Neural cell (in vitro differentiated cells): ENCODE results near the gene ABHD5. TPM values are rescaled to one million over a fixed set of nuclear protein-coding genes. Genes with fewer than 3 reads are reported as not detected.

Source experiments
- H2AFZ ChIP-seq: fragments of 200-600, 300-800 bp; sonication (generic), shearing (Covaris generic); 2 replicates; pipeline ENCODE4 v1.6.0; 2014; ENCODE audit warnings: low read depth, mild to moderate bottlenecking, antibody characterized with exemption, low read length, moderate library complexity
- H3F3A ChIP-seq: fragments of 200-600 bp; shearing (Covaris generic); 2 replicates; pipeline ENCODE4 v1.6.1; 2016; ENCODE audit warnings: mild to moderate bottlenecking, moderate library complexity, mixed read lengths, antibody characterized with exemption, low read length; ENCODE audit not compliant: insufficient read depth, poor library complexity, severe bottlenecking
- H3K27ac ChIP-seq: fragments of 200-600, 300-800 bp; sonication (generic), shearing (Covaris generic); 2 replicates; pipeline ENCODE4 v1.5.1; 2014; ENCODE audit warnings: mild to moderate bottlenecking, low read length, moderate library complexity
- H3K27me3 ChIP-seq: fragments of 300-800, 200-600 bp; sonication (generic), shearing (Covaris generic); 2 replicates; pipeline ENCODE4 v1.6.0; 2014; ENCODE audit warnings: mild to moderate bottlenecking, low read depth, low read length, moderate library complexity; ENCODE audit not compliant: insufficient read depth
- H3K36me3 ChIP-seq: fragments of 300-800, 200-600 bp; sonication (generic), shearing (Covaris generic); 2 replicates; pipeline ENCODE4 v1.5.1; 2014; ENCODE audit warnings: mild to moderate bottlenecking, antibody characterized with exemption, low read length, moderate library complexity; ENCODE audit not compliant: insufficient read depth
- H3K4me2 ChIP-seq: fragments of 300-800, 200-600 bp; sonication (generic), shearing (Covaris generic); 2 replicates; pipeline ENCODE4 v1.6.0; 2014; ENCODE audit warnings: mild to moderate bottlenecking, low read length
- H3K4me3 ChIP-seq: fragments of 300-800, 200-600 bp; sonication (generic), shearing (Covaris generic); 2 replicates; pipeline ENCODE4 v1.5.1; 2014; ENCODE audit warnings: mild to moderate bottlenecking, low read length, moderate library complexity
- H3K79me2 ChIP-seq: fragments of 200-600 bp; shearing (Covaris generic); replicated peaks from 2 replicates; pipeline ENCODE4 v1.6.0; 2014; ENCODE audit warnings: mild to moderate bottlenecking, low read length, moderate library complexity; ENCODE audit not compliant: insufficient read depth
- H3K9ac ChIP-seq: fragments of 300-800, 200-600 bp; sonication (generic), shearing (Covaris generic); 2 replicates; pipeline ENCODE4 v1.6.1; 2016; ENCODE audit warnings: mild to moderate bottlenecking, low read length, mixed read lengths
- H3K9me2 ChIP-seq: fragments of 200-600 bp; shearing (Covaris generic); 2 replicates; pipeline ENCODE4 v1.6.1; 2016; ENCODE audit warnings: mild to moderate bottlenecking, low read length, mixed read lengths; ENCODE audit not compliant: insufficient read depth
- H3K9me3 ChIP-seq: fragments of 200-600, 300-800 bp; sonication (generic), shearing (Covaris generic); 2 replicates; pipeline ENCODE4 v1.6.1; 2016; ENCODE audit warnings: mild to moderate bottlenecking, mixed run types, low read length, moderate library complexity, mixed read lengths
- H4K20me1 ChIP-seq: fragments of 200-600 bp; shearing (Covaris generic); 2 replicates; pipeline ENCODE4 v1.6.1; 2016; ENCODE audit warnings: mild to moderate bottlenecking, mixed run types; ENCODE audit not compliant: insufficient read depth
- CTCF ChIP-seq: fragments of 450-650 bp; IDR thresholded peaks from 2 replicates; pipeline ENCODE4 v1.5.1; 2014; ENCODE audit warnings: antibody characterized with exemption, mild to moderate bottlenecking, moderate library complexity; ENCODE audit not compliant: poor library complexity, severe bottlenecking
- EP300 ChIP-seq: fragments of 450-650 bp; conservative IDR thresholded peaks from 2 replicates; pipeline ENCODE4 v1.6.1; 2014; ENCODE audit warnings: antibody characterized with exemption, mild to moderate bottlenecking, moderate library complexity; ENCODE audit not compliant: poor library complexity, severe bottlenecking
- EZH2 ChIP-seq: fragments of 200-600, 300-800 bp; shearing (Covaris generic), sonication (generic); IDR thresholded peaks from 2 replicates; pipeline ENCODE4 v1.6.1; 2014; ENCODE audit warnings: antibody characterized with exemption, low read length, borderline replicate concordance, mild to moderate bottlenecking; ENCODE audit not compliant: insufficient read depth, poor library complexity, severe bottlenecking
- MXI1 ChIP-seq: fragments of 450-650 bp; conservative IDR thresholded peaks from 2 replicates; pipeline ENCODE4 v1.6.1; 2014; ENCODE audit warnings: antibody characterized with exemption, mild to moderate bottlenecking; ENCODE audit not compliant: poor library complexity, severe bottlenecking
- POLR2AphosphoS5 ChIP-seq: IDR thresholded peaks from 2 replicates; pipeline ENCODE4 v1.6.1; 2012
- RAD21 ChIP-seq: fragments of 450-650 bp; conservative IDR thresholded peaks from 2 replicates; pipeline ENCODE4 v1.6.1; 2014; ENCODE audit warnings: antibody characterized with exemption, mild to moderate bottlenecking, moderate library complexity
- REST ChIP-seq: IDR thresholded peaks from 2 replicates; pipeline ENCODE4 v1.6.1; 2012; ENCODE audit warnings: borderline replicate concordance
- SMC3 ChIP-seq: fragments of 450-650 bp; conservative IDR thresholded peaks from 2 replicates; pipeline ENCODE4 v1.6.1; 2014; ENCODE audit warnings: antibody characterized with exemption, mild to moderate bottlenecking, moderate library complexity; ENCODE audit not compliant: poor library complexity
- TAF1 ChIP-seq: IDR thresholded peaks from 2 replicates; pipeline ENCODE4 v1.6.1; 2012; ENCODE audit warnings: low read depth
- polyA plus RNA-seq: library from polyadenylated mRNA; depleted of rRNA; stranded (reverse); fragments of >200 nt; gene quantifications from 2 replicates; pipeline ENCODE4 v1.2.3, GENCODE V29; 2014

The ABHD5 gene
- polyA plus RNA-seq, 1 donor from 2014 or later: 26.6 TPM

GRCh38 chr3:43765521-43765971 lies 74.8 kb downstream of the ABHD5 start:
- Histone ChIP-seq H3K36me3 (no peaks in the 10 kb centered on the region), H3F3A (no peaks in the 10 kb centered on the region), H3K79me2 (no peaks in the 10 kb centered on the region), H4K20me1 (no peaks in the 10 kb centered on the region), H3K4me3 (no peak overlapping the region), H3K9me2 (no peaks in the 10 kb centered on the region), H3K9me3 (no peaks in the 10 kb centered on the region), H2AFZ (no peak overlapping the region), H3K27ac (no peak overlapping the region), H3K9ac (no peak overlapping the region), H3K4me2 (no peak overlapping the region), H3K27me3 (no peaks in the 10 kb centered on the region)
- TF ChIP-seq EZH2 (no peak), RAD21 (no peak), POLR2AphosphoS5 (no peak), SMC3 (no peak), TAF1 (no peak), EP300 (no peak), REST (no peak), CTCF (no peak), MXI1 (no peak)

GRCh38 chr3:43766672-43767465 lies 76.1 kb downstream of the ABHD5 start:
- H2AFZ ChIP-seq: no peak overlapping the region
- TF ChIP-seq MXI1: no peak
- no peak for TF ChIP-seq TAF1
- TF ChIP-seq EZH2: no peak
- TF ChIP-seq SMC3: no peak
- TF ChIP-seq RAD21: no peak
- TF ChIP-seq EP300: no peak
- no peak for TF ChIP-seq CTCF
- TF ChIP-seq POLR2AphosphoS5: no peak
- TF ChIP-seq REST: no peak
- H3K79me2 ChIP-seq: no peaks in the 10 kb centered on the region
- no peak overlapping the region for H3K27ac ChIP-seq
- H3F3A ChIP-seq: no peaks in the 10 kb centered on the region
- no peaks in the 10 kb centered on the region for H3K9me3 ChIP-seq
- no peak overlapping the region for H3K4me3 ChIP-seq
- H3K27me3 ChIP-seq: no peaks in the 10 kb centered on the region
- no peak overlapping the region for H3K4me2 ChIP-seq
- no peaks in the 10 kb centered on the region for H3K36me3 ChIP-seq
- H3K9me2 ChIP-seq: no peaks in the 10 kb centered on the region
- H4K20me1 ChIP-seq: no peaks in the 10 kb centered on the region
- H3K9ac ChIP-seq: no peak overlapping the region
